RKO (cell line): ENCODE data around the gene MAP3K4.

ENCODE experiments used
- DNase-seq: peaks from one replicate; pipeline ENCODE4 v3.0.0-alpha.2; 2016; ENCODE audit warnings: low spot score

Gene MAP3K4

DNA sequence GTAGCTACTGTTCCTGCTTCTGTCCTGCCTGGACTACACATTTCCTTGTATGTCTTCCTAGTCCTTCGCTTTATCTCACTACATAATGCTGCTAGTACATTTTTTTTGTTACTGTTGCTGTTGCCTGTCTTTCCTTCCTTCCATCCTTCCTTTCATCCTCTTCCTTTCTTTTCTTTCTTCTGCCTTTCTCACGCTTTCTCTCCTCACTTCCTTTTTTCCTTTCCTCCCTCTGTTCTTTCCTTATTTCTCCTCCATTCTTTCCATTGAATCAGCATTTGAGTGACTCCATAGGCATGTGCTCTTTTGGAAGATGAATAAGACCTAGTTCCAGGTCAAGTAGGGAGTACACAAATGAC, 46.3 kb downstream of the MAP3K4 start:
- DNase-seq, result no peak

DNA sequence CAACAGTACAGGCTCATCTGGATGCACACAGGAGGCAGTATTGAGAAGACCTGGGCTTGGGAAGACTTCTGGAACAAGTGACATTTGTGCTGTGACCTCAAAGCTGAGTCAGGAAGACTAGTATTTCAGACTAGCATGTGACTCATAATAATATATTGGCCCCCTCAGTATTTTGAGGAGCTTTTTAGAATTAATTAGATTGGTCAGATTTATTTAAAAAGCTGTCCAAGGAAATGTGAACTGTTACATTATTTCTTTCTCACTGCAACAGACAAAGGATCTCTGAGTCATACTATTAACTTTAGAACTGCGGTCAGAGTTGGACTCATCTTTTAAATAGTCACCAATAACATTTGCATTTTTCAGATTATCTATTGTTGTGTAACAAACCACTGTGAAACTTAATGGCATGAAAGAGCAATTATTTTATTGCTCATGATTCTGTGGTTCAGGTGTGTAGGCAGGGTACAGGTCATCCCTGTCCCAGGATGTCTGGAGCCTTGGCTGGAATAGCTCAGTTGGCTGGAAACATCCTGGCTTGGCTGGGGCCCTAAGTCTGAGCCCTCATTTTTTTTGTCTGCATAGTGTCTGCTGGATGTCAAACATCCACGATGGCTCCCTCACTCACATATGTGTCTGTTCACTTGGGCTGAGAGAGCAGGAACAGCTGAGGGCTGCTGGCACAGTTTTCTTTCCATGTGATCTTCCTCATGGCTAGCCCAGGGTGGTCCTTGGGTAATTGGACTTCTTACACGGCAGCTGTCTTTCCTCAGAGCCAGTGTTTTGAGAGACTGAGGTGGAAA, 46.9 kb downstream of the MAP3K4 start:
- DNase-seq, result peak; percentile 64

DNA sequence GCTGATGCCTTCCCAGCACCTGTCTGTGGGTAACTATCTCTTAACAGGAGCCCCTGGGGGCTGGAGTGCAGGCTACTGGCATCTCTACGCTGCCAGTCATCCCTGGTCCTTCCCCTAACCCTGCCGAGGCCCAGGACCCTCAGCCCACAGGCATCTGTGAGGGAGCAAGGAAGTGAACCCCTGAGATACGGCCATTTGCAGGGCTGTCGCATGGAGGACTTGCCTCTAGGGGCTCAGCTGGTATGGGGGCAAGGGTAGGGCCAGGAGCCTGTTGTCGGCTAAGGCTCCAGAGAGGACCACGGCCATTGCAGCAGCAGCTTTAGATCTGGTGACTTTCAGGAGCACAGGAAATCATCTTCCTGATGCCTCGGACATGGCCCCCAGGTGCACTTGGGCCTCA, 49.7 kb downstream of the MAP3K4 start:
- DNase-seq, result no peak

DNA sequence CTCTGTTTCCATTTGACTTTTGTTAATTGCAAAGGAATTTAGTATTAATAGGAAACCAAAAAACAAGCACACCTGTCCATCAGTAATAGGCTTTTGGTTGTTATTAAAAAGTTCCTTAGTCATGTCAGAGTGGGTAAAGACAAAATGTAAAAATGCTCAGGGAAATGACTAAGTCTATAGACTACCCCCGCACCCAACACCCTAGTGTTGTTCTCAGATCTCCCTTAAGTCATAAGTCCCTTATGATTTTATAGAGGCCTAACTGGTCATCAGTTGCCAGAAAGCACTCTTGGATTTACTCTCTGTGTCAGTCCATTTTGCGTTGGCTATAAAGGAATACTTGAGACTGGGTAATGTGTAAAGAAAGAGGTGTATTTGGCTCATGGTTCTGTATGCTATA, 52.8 kb downstream of the MAP3K4 start:
- DNase-seq, result no peak

DNA sequence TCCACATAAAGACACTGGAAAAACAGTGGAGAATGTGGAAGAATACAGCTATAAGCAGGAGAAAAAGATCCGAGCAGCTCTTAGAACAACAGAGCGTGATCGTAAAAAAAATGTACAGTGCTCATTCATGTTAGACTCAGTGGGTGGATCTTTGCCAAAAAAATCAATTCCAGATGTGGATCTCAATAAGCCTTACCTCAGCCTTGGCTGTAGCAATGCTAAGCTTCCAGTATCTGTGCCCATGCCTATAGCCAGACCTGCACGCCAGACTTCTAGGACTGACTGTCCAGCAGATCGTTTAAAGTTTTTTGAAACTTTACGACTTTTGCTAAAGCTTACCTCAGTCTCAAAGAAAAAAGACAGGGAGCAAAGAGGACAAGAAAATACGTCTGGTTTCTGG, 57.1 kb downstream of the MAP3K4 start:
- no peak for DNase-seq

DNA sequence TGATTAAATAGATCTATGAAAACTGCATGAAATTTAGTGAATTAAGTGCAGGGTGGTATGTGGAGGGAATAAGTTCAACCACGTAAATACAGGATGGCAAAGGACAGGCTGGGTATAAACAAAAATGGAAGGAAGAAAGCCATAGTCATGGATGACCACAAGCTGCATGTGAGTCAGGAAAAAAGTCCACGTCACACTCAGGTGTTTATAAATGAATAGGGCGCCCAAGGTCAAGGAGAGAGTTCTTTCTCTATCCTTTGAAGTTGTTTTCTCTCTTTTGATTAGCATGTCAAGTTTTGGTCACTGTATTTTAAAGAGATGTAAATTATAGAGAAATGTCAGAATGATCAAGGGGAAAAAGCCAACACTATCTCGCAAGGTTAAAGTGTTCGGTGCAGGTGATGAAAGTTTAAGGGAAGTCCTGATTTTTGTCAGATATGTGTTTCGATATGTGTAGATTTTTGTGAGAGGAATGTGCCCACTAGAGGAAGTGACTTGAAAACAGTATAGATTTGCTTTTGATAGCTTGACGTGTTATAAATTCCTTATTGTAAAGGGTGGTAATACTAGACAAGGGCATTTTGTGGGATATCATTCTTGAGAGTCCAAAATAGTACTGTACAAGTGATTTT, 58.7 kb downstream of the MAP3K4 start:
- no peak for DNase-seq

DNA sequence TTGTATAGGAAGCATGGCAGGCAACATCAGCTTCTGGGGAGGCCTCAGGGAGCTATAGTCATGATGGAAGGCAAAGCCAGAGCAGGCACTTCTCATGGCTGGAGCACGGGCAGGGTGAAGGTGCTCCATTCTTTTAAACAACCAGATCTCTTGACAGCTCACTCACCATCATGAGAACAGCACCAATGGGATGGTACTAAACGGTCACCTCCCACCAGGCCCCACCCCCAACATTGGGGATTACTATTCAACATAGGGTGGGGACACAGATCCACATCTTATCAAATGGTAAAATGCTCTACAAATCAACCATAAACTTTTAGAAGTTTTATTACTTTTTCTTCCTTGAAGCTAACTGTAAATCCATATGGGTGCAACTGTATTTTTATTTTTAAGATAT, 61.5 kb downstream of the MAP3K4 start:
- DNase-seq, result no peak

DNA sequence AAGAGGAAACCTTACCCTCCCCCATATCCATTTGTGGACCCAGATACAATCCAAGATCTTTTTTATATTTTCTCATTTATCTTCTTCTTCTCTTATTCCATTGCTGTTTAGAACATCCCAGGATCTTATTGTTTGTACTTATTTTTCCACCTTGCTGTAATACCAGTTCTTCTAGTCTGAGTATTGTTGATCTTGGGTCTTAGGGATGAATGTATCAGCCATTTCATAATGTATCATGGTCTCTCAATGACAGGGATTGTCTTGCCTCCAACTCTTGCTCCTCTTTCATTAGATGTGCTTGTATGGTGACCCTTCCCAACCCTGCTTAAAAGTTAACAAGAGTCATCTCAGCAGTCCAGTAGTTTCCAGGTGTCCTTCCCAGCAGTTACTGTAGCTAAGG, 63.3 kb downstream of the MAP3K4 start:
- no peak for DNase-seq

DNA sequence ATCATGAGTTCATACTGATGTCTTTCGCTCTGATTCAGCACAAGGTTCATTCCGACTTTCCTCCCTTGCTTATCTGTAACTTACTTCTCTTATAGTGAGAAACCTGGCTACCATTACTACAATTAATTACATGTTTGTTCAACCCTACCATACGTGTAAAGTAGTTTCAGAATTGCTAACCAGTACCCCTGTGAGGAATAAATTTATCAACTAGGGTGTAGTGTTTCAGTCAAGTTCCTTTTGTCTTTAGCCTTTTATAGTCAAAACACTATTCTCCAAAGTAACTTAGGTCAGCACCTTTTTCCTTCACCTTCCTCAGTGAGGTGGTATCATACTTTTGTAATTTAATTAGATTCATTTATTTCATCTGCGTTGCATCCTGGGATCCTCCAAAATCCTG, 64.9 kb downstream of the MAP3K4 start:
- DNase-seq, result no peak

DNA sequence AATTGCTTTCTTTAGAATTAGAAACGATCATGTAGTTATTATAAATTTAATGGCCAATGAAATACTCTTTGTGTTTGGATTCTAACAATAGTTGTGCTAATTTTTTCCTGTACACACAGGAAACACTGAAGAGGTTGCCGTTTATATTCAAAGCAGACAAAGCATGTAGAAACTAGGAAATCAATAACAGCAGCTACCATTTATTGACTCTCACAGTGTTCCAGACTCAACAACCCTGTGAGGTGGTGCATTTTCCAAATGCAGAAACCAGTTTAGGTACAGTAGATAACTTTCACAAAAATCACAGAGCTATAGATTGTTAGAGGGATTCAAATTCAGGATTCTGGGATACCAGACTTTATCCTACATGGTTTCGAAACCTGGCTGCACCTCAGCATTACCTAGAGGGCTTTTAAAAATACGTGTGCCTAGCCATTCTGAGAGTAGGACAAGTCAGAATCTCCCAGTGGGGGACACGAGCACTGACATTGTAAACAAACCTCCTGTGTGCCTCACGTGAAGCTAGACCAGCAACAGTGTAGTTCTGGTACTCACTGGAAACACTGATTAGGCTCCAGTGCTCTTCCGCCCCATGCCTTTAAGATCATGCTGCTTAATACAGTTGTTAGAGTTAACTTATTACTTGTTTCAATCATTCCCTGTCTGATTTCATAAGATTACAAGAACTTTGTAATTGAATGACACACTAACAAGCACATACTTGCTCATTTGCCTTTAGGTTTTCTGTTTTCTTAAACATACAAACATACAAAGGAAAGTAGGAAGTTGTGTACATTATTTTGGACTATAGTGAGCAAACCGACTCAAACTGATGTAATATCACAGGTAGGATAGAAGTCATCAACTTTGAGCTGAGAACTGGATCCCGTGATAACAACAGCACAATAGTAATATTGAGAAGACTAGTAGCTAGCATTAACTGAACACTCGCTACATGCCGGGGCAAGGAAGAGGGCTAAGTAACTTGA, 65.8 kb downstream of the MAP3K4 start:
- DNase-seq, result no peak

DNA sequence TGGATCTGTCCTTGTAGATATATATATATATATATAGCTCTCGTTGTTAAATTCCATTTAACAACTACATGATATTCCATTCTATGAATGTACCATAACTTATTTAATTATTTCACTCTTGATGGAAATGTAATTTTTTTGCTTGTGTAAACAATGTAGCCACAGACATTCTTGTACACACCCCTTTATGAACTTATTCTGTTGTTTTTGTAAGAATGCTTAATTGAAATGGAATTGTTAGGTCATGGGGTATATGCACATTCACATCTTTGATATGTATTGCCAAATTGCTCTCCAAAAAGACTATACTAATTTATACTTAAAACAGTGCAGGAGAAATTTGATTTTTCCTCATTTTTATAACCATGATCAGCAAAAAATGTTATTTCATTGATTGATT, 67.2 kb downstream of the MAP3K4 start:
- DNase-seq, result no peak

DNA sequence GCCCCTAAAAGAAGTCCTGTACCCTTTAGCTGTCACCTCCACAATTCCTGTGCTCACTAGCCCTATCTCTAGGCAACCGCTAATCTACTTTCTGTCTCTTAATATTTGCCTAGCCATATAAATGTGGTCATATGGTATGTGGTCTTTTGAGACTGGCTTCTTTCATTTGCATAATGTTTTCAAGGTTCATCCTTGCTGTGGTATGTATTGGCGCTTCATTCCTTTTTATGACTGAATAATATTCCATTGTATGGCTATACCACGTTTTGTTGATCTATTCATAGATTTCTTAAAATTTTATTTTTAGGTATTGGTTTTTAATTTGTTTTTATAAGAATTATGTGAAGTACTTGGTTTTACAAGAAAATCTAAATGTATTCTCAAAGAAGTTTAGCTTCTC, 70.0 kb downstream of the MAP3K4 start:
- no peak for DNase-seq

DNA sequence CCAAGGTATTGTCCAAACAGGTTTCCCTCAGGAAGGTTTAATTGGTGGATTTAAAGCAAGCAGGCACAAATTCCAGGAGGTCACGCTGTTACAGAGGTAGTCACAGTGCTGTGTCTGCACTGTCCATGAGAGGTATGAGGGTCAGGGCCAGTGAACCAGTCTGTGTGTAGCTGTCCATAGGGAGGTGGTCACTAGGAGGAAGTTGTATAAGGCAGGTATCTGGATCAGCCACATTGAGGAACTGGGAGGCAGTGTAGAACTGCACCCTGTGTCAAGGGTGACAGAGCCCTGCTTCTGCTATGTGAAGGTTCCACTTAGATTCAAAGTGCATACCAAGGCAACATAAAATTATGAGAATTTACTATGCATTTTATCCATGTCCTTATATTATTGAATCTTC, 73.3 kb downstream of the MAP3K4 start:
- DNase-seq, result no peak

DNA sequence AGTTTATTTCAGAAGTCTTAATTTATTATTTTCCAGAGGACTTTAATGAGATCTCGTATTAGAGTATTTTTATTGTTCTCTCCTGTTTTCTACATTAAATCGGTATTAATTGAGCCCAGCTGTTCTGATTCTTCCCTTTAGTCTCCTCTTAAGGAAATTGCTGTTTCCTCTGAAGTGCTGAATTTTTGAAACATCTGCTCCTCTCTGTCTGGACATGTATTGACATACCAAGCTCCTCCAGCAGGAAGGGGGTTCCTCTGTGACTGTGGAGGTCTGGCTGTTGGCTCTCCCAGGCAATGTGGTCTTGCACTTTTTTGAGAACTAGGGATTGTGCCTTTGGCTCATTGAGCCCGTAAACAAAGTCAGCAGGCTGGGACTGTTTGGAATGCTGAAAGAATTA, 74.9 kb downstream of the MAP3K4 start:
- no peak for DNase-seq

DNA sequence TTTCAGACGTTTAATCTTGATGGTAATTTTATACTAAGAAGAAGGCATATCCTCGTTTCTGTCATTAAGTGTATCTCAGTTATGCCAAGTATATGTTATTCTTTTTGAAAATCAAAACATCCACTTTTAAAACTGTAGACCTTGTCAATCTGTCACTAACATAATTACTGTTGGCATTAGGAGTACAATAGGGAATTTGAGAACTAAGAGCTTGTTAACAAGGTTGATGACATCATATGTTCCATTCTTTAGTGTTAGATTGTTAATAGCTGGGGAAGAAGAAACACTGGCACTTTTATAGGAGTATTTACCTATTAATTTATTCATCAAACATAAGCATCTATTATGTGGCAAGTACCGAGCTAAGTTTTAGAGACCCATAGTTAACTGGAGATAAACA, 76.2 kb downstream of the MAP3K4 start:
- DNase-seq, result no peak

DNA sequence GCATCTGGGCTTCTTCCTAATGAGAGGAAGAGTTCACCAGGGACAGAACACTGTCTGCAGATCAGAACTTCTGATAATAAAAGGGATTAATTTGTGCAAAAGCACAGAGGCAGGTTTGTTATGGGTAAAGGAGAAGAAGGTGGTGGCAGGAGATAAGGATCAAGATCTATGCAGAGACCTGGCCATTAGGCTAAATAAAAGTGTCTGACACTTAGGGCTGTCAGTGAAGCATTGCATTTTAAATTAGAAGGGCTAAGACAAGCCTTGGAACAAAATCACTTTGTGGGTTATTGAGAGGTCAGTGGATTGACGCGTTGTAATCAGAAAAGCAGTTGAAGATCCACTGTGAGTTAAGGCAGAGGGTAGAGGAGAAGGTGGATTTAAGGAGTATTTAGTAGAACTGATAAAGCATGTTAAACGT, 76.8 kb downstream of the MAP3K4 start:
- no peak for DNase-seq

DNA sequence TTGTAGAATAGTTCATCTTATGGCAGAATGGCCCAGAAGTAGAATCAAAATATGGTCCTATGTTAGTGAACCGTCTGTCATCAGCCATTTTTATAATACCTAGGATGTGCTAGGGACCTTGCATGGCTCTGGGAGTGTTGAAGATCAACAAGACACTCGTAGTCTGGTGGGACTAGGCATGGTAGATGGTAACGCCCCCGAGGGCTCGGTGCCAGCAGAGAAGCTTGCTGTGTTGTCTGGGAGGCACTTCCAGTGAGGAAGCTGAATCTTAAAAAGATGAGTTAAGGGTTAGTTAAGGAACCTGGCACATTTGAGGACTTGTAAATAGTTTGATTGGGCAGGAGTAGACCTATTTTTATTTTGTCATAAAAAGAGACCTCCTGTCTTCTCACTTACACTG, 82.4 kb downstream of the MAP3K4 start:
- DNase-seq, result no peak

DNA sequence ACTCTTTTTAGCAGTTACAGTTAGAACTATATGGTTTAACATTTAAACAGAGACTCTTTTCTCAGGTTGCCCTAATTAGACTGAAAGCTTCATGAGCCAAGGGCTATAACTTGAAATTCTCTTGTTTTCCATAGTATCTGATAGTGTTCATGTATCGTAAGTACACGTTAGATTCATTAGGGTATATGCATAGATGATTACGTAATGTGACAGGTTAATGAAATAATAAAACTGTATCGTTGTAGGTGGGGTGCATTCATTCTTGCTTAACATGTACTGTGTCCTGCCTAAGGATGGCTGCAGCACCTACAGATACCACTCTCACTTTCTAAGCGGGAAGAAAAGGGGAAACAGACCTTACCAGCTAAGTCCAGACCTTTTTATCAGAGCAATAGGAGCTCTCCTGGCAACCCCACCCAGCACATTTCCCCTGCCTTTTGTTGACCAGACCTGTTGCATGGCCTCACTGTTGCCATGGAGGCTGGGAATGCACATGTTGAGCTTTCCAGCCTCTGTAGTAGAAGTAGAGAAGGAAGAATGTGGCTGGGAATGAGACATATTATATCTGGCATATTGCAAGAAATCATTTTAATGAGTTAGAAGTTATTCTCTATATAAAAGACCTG, 83.0 kb downstream of the MAP3K4 start:
- DNase-seq, result no peak

DNA sequence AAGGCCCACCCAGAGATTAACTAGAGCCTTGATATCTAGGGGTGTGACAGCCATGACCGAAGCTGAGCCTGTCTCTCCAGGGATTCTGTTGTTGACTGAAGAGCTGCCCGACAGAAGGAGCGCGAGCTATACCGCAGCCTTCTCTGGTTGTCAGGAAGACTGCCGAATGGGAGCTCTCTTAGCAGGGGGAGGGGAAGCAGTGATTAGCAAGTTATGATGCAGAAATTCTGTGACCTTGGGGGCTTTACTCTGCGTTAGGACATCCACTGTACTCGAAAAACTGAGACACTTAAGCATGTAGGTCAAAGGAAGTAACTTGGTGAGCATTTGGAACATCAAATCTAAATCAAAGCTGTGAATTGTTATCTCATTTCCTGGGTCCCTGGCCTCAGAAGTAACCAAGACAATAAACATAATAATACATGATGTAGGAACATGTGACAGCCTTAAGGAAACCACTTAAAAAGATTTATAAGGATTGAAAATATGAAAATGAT, 84.7 kb downstream of the MAP3K4 start:
- DNase-seq, result no peak

DNA sequence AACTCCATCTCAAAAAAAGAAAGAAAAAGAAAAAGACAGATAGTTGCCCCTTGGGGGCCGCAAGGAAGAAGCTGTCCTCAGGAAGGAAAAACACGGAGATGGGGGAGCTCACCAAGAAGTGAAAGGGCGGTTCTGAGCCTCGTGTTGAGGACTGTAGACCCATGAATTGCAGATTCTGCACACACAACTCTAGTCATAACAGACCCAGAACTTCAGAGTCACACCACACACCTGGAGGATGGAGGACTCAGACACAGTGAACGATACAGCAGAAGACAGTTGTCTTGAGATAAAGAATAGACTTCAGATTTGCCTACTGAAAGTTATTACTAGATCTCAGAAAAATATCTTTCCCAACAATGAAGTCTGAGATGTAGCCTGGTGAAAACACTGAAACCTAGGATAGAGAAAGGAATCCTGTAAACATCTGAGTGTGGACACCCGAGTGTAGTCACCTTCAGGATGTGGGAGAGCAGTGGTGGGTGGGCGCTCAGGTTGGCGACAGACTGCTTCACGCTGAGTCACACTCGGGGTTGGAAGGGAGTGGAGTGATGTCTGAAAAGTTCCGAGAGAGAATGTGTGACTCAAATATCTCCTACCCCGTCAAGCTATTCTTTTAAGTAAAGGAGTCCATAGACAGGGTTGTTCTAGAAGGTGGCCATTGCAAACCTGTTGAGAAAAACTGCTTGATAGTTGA, 88.1 kb downstream of the MAP3K4 start:
- DNase-seq, result no peak

DNA sequence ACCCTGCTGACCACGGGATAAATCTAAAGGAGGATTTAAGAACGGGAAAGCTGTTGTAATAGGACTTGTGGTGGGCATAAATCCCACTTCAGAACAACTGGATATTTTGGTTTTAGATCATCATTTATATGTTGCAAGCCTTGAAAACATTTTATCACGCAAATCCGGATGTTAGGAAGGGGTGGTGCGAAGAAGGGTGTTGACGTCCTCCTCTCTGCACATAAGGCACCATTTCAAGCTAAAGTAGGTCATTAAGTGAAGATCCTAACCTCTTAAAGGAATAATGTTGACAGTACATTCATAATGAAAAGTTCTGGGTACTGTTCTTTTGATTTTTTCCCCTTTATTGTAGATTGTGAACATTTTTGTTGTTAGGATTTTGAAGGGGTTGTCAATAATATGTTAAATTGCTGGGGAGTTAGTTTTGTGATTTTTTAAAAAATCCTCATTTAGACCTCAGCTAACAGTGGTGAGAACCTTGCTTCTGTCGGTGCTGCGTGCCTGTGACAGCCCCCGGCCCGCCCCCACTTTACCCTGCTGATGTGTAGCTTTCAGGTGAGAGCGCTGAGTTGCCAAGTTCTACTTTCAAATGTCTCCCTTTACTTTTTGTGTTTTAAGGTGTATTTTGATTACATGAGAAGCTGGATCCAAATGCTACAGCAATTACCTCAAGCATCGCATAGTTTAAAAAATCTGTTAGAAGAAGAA, 88.8 kb downstream of the MAP3K4 start:
- no peak for DNase-seq
